ENCODE results near the gene TMEM214.

DNA sequence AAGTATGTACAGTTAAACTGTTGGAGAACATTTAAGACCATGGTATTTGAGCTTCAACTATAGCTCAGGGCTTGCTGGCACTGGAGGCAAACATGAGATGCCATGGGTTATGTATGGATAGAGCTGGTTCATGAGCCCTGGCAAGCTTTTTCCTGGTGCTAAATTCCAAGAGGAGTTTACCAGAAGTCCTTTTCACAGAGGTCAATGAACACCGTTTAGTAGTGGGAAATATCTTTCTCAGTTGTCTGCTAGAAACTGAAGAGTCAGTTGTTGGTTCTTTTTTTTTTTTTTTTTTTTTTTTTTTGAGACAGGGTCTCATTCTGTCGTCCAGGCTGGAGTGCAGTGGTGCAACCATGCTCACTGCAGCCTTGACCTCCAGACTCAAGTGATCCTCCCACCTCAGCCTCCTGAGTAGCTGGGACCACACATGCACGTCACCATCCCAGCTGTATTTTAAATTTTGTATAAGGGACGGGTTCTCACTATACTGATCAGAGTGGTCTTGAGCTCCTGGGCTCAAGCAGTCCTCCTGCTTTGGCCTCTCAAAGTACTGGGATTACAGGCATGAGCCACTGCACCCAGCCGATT, 55.2 kb downstream of the TMEM214 start:
- TF ChIP-seq, protein P1, sequence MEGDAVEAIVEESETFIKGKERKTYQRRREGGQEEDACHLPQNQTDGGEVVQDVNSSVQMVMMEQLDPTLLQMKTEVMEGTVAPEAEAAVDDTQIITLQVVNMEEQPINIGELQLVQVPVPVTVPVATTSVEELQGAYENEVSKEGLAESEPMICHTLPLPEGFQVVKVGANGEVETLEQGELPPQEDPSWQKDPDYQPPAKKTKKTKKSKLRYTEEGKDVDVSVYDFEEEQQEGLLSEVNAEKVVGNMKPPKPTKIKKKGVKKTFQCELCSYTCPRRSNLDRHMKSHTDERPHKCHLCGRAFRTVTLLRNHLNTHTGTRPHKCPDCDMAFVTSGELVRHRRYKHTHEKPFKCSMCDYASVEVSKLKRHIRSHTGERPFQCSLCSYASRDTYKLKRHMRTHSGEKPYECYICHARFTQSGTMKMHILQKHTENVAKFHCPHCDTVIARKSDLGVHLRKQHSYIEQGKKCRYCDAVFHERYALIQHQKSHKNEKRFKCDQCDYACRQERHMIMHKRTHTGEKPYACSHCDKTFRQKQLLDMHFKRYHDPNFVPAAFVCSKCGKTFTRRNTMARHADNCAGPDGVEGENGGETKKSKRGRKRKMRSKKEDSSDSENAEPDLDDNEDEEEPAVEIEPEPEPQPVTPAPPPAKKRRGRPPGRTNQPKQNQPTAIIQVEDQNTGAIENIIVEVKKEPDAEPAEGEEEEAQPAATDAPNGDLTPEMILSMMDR (IDR thresholded peaks at IDR 0.05; ENCODE audit: low read length) = no peak
- no peak for TF ChIP-seq EZH2 (IDR thresholded peaks at IDR 0.05; ENCODE audit: borderline replicate concordance, low read length)

Measured in OCI-LY1 (cell line).